ENCODE measurements around the gene VSX1. TPM values are rescaled to one million over a fixed set of nuclear protein-coding genes. Genes with fewer than 3 reads are reported as not detected.

VSX1 gene
- total and polyA plus RNA-seq, 2 experiments from 2014 or later, result not detected

DNA sequence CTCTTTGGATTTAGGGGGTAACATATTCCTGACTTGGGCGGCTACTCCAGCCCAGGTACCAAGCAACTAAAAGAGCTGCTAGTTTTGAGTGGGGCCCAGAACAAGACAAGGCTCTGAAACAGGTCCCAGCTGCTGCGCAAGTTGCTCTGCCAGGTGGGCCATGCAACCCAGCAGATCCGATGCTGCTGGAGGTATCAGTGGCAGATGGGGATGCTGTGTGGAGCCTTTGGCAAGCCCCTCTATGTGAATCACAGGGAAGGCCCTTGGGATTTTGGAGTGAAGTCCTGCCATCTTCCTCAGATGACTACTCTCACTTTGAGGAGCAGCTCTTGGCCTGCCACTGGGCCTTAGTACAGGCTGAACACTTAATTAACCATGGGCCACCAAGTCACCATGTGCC is 43.7 kb upstream of the VSX1 start:
- Histone ChIP-seq H3K36me3 (replicated peaks; ENCODE audit: insufficient read depth, low read depth) (no peaks in the 10 kb centered on the region), H3K9me2 (replicated peaks; ENCODE audit: insufficient read depth) (no peaks in the 10 kb centered on the region), H3K4me3 (no peak overlapping the region), H3K27me3 (no peaks in the 10 kb centered on the region), H3K79me2 (no peaks in the 10 kb centered on the region), H2AFZ (no peak overlapping the region), H4K20me1 (ENCODE audit: insufficient read depth, poor library complexity, severe bottlenecking) (no peaks in the 10 kb centered on the region), H3K9me3 (ENCODE audit: low read depth) (no peaks in the 10 kb centered on the region), H3K4me1 (ENCODE audit: insufficient read depth) (no peaks in the 10 kb centered on the region), H3K4me2 (no peak overlapping the region), H3K27ac (no peak overlapping the region)
- TF ChIP-seq EZH2 (IDR thresholded peaks at IDR 0.05; ENCODE audit: borderline replicate concordance) (no peak), EZH2phosphoT487 (IDR thresholded peaks at IDR 0.05; ENCODE audit: low read depth, severe bottlenecking, unreplicated experiment) (no peak)
- TF ChIP-seq, protein P1, sequence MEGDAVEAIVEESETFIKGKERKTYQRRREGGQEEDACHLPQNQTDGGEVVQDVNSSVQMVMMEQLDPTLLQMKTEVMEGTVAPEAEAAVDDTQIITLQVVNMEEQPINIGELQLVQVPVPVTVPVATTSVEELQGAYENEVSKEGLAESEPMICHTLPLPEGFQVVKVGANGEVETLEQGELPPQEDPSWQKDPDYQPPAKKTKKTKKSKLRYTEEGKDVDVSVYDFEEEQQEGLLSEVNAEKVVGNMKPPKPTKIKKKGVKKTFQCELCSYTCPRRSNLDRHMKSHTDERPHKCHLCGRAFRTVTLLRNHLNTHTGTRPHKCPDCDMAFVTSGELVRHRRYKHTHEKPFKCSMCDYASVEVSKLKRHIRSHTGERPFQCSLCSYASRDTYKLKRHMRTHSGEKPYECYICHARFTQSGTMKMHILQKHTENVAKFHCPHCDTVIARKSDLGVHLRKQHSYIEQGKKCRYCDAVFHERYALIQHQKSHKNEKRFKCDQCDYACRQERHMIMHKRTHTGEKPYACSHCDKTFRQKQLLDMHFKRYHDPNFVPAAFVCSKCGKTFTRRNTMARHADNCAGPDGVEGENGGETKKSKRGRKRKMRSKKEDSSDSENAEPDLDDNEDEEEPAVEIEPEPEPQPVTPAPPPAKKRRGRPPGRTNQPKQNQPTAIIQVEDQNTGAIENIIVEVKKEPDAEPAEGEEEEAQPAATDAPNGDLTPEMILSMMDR (IDR thresholded peaks at IDR 0.05; ENCODE audit: poor library complexity), result no peak
- DNase-seq (ENCODE audit: low spot score), result no peak
- 87% methylated on average over 3 of the region's 3 CpGs for WGBS (ENCODE audit: low lambda C conversion rate, missing lambda C conversion rate)

DNA sequence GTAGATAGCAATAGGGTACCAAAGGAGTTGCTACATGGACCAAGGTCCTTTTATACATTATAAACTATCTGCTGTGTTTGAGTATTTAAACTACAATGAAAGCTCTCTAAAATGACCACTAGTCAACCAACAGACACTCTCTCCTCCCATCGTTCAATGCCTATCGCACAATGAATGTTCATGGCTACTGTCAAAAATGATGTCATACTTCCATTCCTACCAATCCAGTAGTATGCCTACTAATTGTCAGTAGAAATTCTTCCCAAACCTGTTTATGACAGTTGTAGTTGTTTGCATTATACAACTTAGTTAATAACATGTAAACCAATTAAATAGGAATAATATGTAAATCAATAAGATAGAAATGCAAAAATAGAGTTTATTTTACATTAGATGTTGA is 39.0 kb upstream of the VSX1 start:
- H3K4me3 ChIP-seq, result no peak overlapping the region
- no peak overlapping the region for H2AFZ ChIP-seq
- WGBS (ENCODE audit: low lambda C conversion rate, missing lambda C conversion rate), result 93% methylated on average over 2 of the region's 2 CpGs
- no peaks in the 10 kb centered on the region for H4K20me1 ChIP-seq (ENCODE audit: insufficient read depth, poor library complexity, severe bottlenecking)
- H3K9me3 ChIP-seq (ENCODE audit: low read depth), result no peaks in the 10 kb centered on the region
- no peaks in the 10 kb centered on the region for H3K79me2 ChIP-seq
- no peak overlapping the region for H3K27ac ChIP-seq
- no peak for DNase-seq (ENCODE audit: low spot score)
- no peaks in the 10 kb centered on the region for H3K27me3 ChIP-seq
- H3K9me2 ChIP-seq (replicated peaks; ENCODE audit: insufficient read depth), result no peaks in the 10 kb centered on the region
- no peak overlapping the region for H3K4me2 ChIP-seq
- H3K36me3 ChIP-seq (replicated peaks; ENCODE audit: insufficient read depth, low read depth), result no peaks in the 10 kb centered on the region
- H3K4me1 ChIP-seq (ENCODE audit: insufficient read depth), result no peaks in the 10 kb centered on the region
- TF ChIP-seq EZH2 (IDR thresholded peaks at IDR 0.05; ENCODE audit: borderline replicate concordance) (no peak), EZH2phosphoT487 (IDR thresholded peaks at IDR 0.05; ENCODE audit: low read depth, severe bottlenecking, unreplicated experiment) (no peak)
- TF ChIP-seq, protein P1 (IDR thresholded peaks at IDR 0.05; ENCODE audit: poor library complexity), result no peak

GRCh38 chr20:25120457-25120856 is 38.5 kb upstream of the VSX1 start:
- H3K27ac ChIP-seq, result no peak overlapping the region
- H3K4me1 ChIP-seq (ENCODE audit: insufficient read depth), result no peaks in the 10 kb centered on the region
- no peak overlapping the region for H3K4me3 ChIP-seq
- H3K36me3 ChIP-seq (replicated peaks; ENCODE audit: insufficient read depth, low read depth), result no peaks in the 10 kb centered on the region
- WGBS (ENCODE audit: low lambda C conversion rate, missing lambda C conversion rate), result 68% methylated on average over 3 of the region's 3 CpGs
- H3K79me2 ChIP-seq, result no peaks in the 10 kb centered on the region
- no peak overlapping the region for H2AFZ ChIP-seq
- no peaks in the 10 kb centered on the region for H3K27me3 ChIP-seq
- DNase-seq (ENCODE audit: low spot score), result no peak
- no peaks in the 10 kb centered on the region for H3K9me2 ChIP-seq (replicated peaks; ENCODE audit: insufficient read depth)
- H4K20me1 ChIP-seq (ENCODE audit: insufficient read depth, poor library complexity, severe bottlenecking), result no peaks in the 10 kb centered on the region
- H3K9me3 ChIP-seq (ENCODE audit: low read depth), result no peaks in the 10 kb centered on the region
- no peak overlapping the region for H3K4me2 ChIP-seq
- TF ChIP-seq EZH2phosphoT487 (IDR thresholded peaks at IDR 0.05; ENCODE audit: low read depth, severe bottlenecking, unreplicated experiment) (no peak), EZH2 (IDR thresholded peaks at IDR 0.05; ENCODE audit: borderline replicate concordance) (no peak)
- TF ChIP-seq, protein P1 (IDR thresholded peaks at IDR 0.05; ENCODE audit: poor library complexity), result no peak

DNA sequence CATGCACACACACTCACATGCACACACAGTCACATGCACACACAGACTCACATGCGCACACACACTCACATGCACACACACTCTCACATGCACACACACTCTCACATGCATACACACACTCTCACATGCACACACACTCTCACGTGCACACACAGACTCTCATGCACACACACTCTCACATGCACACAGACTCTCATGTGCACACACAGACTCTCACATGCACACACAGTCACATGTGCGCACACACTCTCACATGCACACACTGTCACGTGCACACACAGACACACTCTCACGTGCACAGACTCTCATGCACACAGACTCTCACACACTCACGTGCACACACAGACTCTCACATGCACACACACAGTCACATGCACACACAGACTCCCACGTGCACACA is 36.6 kb upstream of the VSX1 start:
- TF ChIP-seq EZH2phosphoT487 (IDR thresholded peaks at IDR 0.05; ENCODE audit: low read depth, severe bottlenecking, unreplicated experiment), result no peak
- no peak for TF ChIP-seq EZH2 (IDR thresholded peaks at IDR 0.05; ENCODE audit: borderline replicate concordance)
- TF ChIP-seq, protein P1 (IDR thresholded peaks at IDR 0.05; ENCODE audit: poor library complexity), result no peak
- no peak for DNase-seq (ENCODE audit: low spot score)
- 94% methylated on average over 7 of the region's 7 CpGs for whole genome bisulfite sequencing (ENCODE audit: low lambda C conversion rate, missing lambda C conversion rate)

More for the DNA sequence above, 36.6 kb upstream of the VSX1 start:
- no peaks in the 10 kb centered on the region for H3K36me3 ChIP-seq (replicated peaks; ENCODE audit: insufficient read depth, low read depth)
- no peak overlapping the region for H3K4me3 ChIP-seq
- H3K4me2 ChIP-seq, result no peak overlapping the region
- no peak overlapping the region for H2AFZ ChIP-seq
- no peak overlapping the region for H3K27ac ChIP-seq
- H3K27me3 ChIP-seq, result no peaks in the 10 kb centered on the region
- no peaks in the 10 kb centered on the region for H3K4me1 ChIP-seq (ENCODE audit: insufficient read depth)
- no peaks in the 10 kb centered on the region for H3K9me3 ChIP-seq (ENCODE audit: low read depth)
- H4K20me1 ChIP-seq (ENCODE audit: insufficient read depth, poor library complexity, severe bottlenecking), result no peaks in the 10 kb centered on the region
- H3K9me2 ChIP-seq (replicated peaks; ENCODE audit: insufficient read depth), result no peaks in the 10 kb centered on the region
- H3K79me2 ChIP-seq, result no peaks in the 10 kb centered on the region
